H9 (cell line): ENCODE data around the gene EIF2S3B. TPM values are rescaled to one million over a fixed set of nuclear protein-coding genes. Genes with fewer than 3 reads are reported as not detected.

Experiments
- DNase-seq: peaks from one replicate; pipeline ENCODE4 v3.0.0-alpha.2; 2017
- H2AFZ ChIP-seq: one replicate; pipeline ENCODE4 v1.6.1; 2013; ENCODE audit warnings: mild to moderate bottlenecking, low read length, control low read depth, moderate library complexity
- H2AK5ac ChIP-seq: 2 replicates; pipeline ENCODE4 v1.6.1; 2013; ENCODE audit warnings: low read length, control low read depth, mixed read lengths; ENCODE audit not compliant: insufficient read length
- H2BK120ac ChIP-seq: one replicate; pipeline ENCODE4 v1.6.1; 2013; ENCODE audit warnings: low read depth, mild to moderate bottlenecking, low read length, control low read depth, inconsistent platforms; ENCODE audit not compliant: poor library complexity, severe bottlenecking
- H2BK12ac ChIP-seq: 2 replicates; pipeline ENCODE4 v1.6.1; 2013; ENCODE audit warnings: low read length, control low read depth, mixed read lengths, low read depth; ENCODE audit not compliant: insufficient read length
- H2BK15ac ChIP-seq: 2 replicates; pipeline ENCODE4 v1.6.1; 2013; ENCODE audit warnings: low read depth, low read length, control low read depth
- H2BK20ac ChIP-seq: one replicate; pipeline ENCODE4 v1.6.1; 2013; ENCODE audit warnings: low read depth, mild to moderate bottlenecking, low read length, control low read depth, inconsistent platforms; ENCODE audit not compliant: poor library complexity, severe bottlenecking
- H2BK5ac ChIP-seq: 2 replicates; pipeline ENCODE4 v1.6.1; 2013; ENCODE audit warnings: low read length, control low read depth, mixed read lengths; ENCODE audit not compliant: insufficient read length
- H3K14ac ChIP-seq: 2 replicates; pipeline ENCODE4 v1.6.1; 2013; ENCODE audit warnings: low read length, control low read depth; ENCODE audit not compliant: insufficient read depth
- H3K18ac ChIP-seq: 2 replicates; pipeline ENCODE4 v1.6.1; 2013; ENCODE audit warnings: low read depth, mild to moderate bottlenecking, mixed read lengths, low read length, control low read depth; ENCODE audit not compliant: insufficient read length
- H3K23ac ChIP-seq: 2 replicates; pipeline ENCODE4 v1.6.1; 2013; ENCODE audit warnings: low read length, control low read depth, mixed read lengths, low read depth; ENCODE audit not compliant: insufficient read length
- H3K23me2 ChIP-seq: 2 replicates; pipeline ENCODE4 v1.6.1; 2013; ENCODE audit warnings: low read depth, mild to moderate bottlenecking, mixed read lengths, low read length, control low read depth; ENCODE audit not compliant: insufficient read length, poor library complexity, severe bottlenecking
- H3K27ac ChIP-seq: 2 replicates; pipeline ENCODE4 v1.5.1; 2013; ENCODE audit warnings: low read length, control low read depth, mixed read lengths, low read depth; ENCODE audit not compliant: insufficient read length
- H3K27me3 ChIP-seq: 2 replicates; pipeline ENCODE4 v1.6.1; 2013; ENCODE audit warnings: low read length, control low read depth, inconsistent platforms; ENCODE audit not compliant: insufficient read depth
- H3K4ac ChIP-seq: 2 replicates; pipeline ENCODE4 v1.6.1; 2013; ENCODE audit warnings: low read depth, mild to moderate bottlenecking, control low read depth, inconsistent platforms, low read length, moderate library complexity
- H3K4me1 ChIP-seq: 2 replicates; pipeline ENCODE4 v1.6.1; 2013; ENCODE audit warnings: low read length, control low read depth, inconsistent platforms; ENCODE audit not compliant: insufficient read depth
- H3K4me2 ChIP-seq: 2 replicates; pipeline ENCODE4 v1.6.1; 2013; ENCODE audit warnings: low read length, control low read depth, mixed read lengths; ENCODE audit not compliant: insufficient read length, insufficient read depth
- H3K56ac ChIP-seq: 2 replicates; pipeline ENCODE4 v1.6.1; 2013; ENCODE audit warnings: low read depth, mild to moderate bottlenecking, mixed read lengths, low read length, control low read depth; ENCODE audit not compliant: insufficient read length
- H3K79me1 ChIP-seq: 2 replicates; pipeline ENCODE4 v1.6.1; 2013; ENCODE audit warnings: low read depth, mild to moderate bottlenecking, moderate library complexity, low read length, control low read depth, inconsistent platforms; ENCODE audit not compliant: insufficient read depth, poor library complexity, severe bottlenecking
- H3K79me2 ChIP-seq: 2 replicates; pipeline ENCODE4 v1.6.1; 2013; ENCODE audit warnings: low read length, control low read depth, inconsistent platforms; ENCODE audit not compliant: insufficient read depth
- H3K9ac ChIP-seq: 2 replicates; pipeline ENCODE4 v1.6.1; 2013; ENCODE audit warnings: low read length, control low read depth, mixed read lengths; ENCODE audit not compliant: insufficient read length; ENCODE audit errors: extremely low read depth
- H3K9me3 ChIP-seq: one replicate; pipeline ENCODE4 v1.6.1; 2013; ENCODE audit warnings: low read depth, low read length, inconsistent platforms; ENCODE audit not compliant: control insufficient read depth
- H3T11ph ChIP-seq: one replicate; pipeline ENCODE4 v1.6.1; 2013; ENCODE audit warnings: mild to moderate bottlenecking, low read length, control low read depth, inconsistent platforms
- H4K20me1 ChIP-seq: one replicate; pipeline ENCODE4 v1.6.1; 2013; ENCODE audit not compliant: control insufficient read depth, insufficient read length, insufficient read depth
- H4K5ac ChIP-seq: 2 replicates; pipeline ENCODE4 v1.6.1; 2013; ENCODE audit warnings: low read depth, mild to moderate bottlenecking, mixed read lengths, low read length, control low read depth; ENCODE audit not compliant: insufficient read length
- H4K8ac ChIP-seq: replicated peaks from 2 replicates; pipeline ENCODE4 v1.6.1; 2013; ENCODE audit warnings: low read length, control low read depth, mixed read lengths, low read depth; ENCODE audit not compliant: insufficient read length
- H4K91ac ChIP-seq: 2 replicates; pipeline ENCODE4 v1.6.1; 2013; ENCODE audit warnings: low read depth, mild to moderate bottlenecking, moderate library complexity, mixed read lengths, low read length, control low read depth; ENCODE audit not compliant: insufficient read length
- H3K27ac Mint-ChIP-seq, 3 experiments: 2 replicates in 2 of 3; 3 replicates in 1 of 3; pipeline ENCODE4 v1.8.0; 2020 to 2021; ENCODE audit warnings: mixed read lengths in 3 of 3, mild to moderate bottlenecking in 1 of 3, moderate library complexity in 1 of 3
- H3K27me3 Mint-ChIP-seq: 2 replicates; pipeline ENCODE4 v1.8.0; 2021; ENCODE audit warnings: low read depth, mild to moderate bottlenecking, moderate library complexity, mixed read lengths
- H3K36me3 Mint-ChIP-seq, 3 experiments: 2 replicates in 2 of 3; 3 replicates in 1 of 3; pipeline ENCODE4 v1.8.0; 2020 to 2021; ENCODE audit warnings: low read depth in 3 of 3, mixed read lengths in 3 of 3; ENCODE audit not compliant: insufficient read depth in 1 of 3
- H3K4me1 Mint-ChIP-seq, 2 experiments: 2 replicates each; pipeline ENCODE4 v1.8.0; 2020; ENCODE audit warnings: mixed read lengths in 2 of 2
- H3K4me3 Mint-ChIP-seq, 2 experiments: 2 replicates in 1 of 2; 3 replicates in 1 of 2; pipeline ENCODE4 v1.8.0; 2020 to 2021; ENCODE audit warnings: mild to moderate bottlenecking in 2 of 2, mixed read lengths in 2 of 2, moderate library complexity in 1 of 2
- H3K9me3 Mint-ChIP-seq, 2 experiments: 2 replicates in 1 of 2; 3 replicates in 1 of 2; pipeline ENCODE4 v1.8.0; 2020; ENCODE audit warnings: mild to moderate bottlenecking in 2 of 2, mixed read lengths in 2 of 2, moderate library complexity in 1 of 2
- WGBS: extraction: QIAGEN DNeasy Blood & Tissue Kit; methylation state at CpG from one replicate; pipeline ENCODE4 v1.1.7; 2013; ENCODE audit warnings: missing lambda C conversion rate, low lambda C conversion rate, mixed read lengths; ENCODE audit not compliant: insufficient read length; ENCODE audit errors: extremely low coverage; 5-methylcytosine and 5-hydroxymethylcytosine counted together
- total RNA-seq: library from RNA; stranded (reverse); gene quantifications from 2 replicates; pipeline ENCODE4 v1.2.1, GENCODE V29; 2021
- TF ChIP-seq, protein P1 (sequence below): fragments of 200-600 bp; sonication (generic); conservative IDR thresholded peaks from 3 replicates; pipeline ENCODE4 v1.8.0; 2021; ENCODE audit warnings: antibody characterized with exemption, mild to moderate bottlenecking

EIF2S3B gene
- total RNA-seq, 1 experiment from 2014 or later: 2.1 TPM

DNA sequence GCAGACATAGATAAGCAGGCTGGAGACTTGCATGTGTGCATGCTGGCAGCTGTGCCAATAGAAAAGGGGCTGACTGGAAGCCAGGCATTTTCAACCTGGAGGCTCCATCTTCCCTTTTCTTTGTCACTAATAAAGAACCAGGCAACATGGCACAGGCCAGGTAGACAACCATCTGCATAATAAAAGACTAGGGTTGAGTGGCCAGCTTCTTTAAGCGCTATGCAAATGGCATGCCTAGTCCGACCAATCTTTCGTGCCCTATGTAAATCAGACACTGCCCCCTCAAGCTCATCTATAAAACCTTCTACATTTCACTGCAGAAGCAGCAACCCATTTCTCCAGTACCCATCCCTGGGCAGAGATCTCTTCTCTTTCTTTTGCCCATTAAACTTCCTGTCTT is 47.9 kb upstream of the EIF2S3B start:
- H3K23me2 ChIP-seq: no peaks in the 10 kb centered on the region
- H2BK15ac ChIP-seq: no peak overlapping the region
- Mint-ChIP-seq H3K27me3 (no peaks in the 10 kb centered on the region), H3K36me3 (peaks cover 4 to 32% (median 10%) of the 10 kb centered on the region in 3 experiments; a peak in 6 of 7 replicates), H3K4me3 (no peak overlapping the region), H3K27ac (peak overlapping the region in 2 of 3 experiments; percentile 16 to 37; a peak in 2 of 7 replicates), H3K4me1 (peaks cover 13 to 16% of the 10 kb centered on the region in 2 experiments), H3K9me3 (peaks cover 25 to 31% of the 10 kb centered on the region in 2 experiments)
- H2BK5ac ChIP-seq: no peak overlapping the region
- no peak overlapping the region for H4K5ac ChIP-seq
- no peak overlapping the region for H3K56ac ChIP-seq
- TF ChIP-seq, protein P1, sequence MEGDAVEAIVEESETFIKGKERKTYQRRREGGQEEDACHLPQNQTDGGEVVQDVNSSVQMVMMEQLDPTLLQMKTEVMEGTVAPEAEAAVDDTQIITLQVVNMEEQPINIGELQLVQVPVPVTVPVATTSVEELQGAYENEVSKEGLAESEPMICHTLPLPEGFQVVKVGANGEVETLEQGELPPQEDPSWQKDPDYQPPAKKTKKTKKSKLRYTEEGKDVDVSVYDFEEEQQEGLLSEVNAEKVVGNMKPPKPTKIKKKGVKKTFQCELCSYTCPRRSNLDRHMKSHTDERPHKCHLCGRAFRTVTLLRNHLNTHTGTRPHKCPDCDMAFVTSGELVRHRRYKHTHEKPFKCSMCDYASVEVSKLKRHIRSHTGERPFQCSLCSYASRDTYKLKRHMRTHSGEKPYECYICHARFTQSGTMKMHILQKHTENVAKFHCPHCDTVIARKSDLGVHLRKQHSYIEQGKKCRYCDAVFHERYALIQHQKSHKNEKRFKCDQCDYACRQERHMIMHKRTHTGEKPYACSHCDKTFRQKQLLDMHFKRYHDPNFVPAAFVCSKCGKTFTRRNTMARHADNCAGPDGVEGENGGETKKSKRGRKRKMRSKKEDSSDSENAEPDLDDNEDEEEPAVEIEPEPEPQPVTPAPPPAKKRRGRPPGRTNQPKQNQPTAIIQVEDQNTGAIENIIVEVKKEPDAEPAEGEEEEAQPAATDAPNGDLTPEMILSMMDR: no peak
- no peak overlapping the region for H2BK12ac ChIP-seq
- H3K9ac ChIP-seq: no peak overlapping the region
- no peak overlapping the region for H2BK20ac ChIP-seq
- H3K9me3 ChIP-seq: no peaks in the 10 kb centered on the region
- no peak overlapping the region for H3K18ac ChIP-seq
- no peaks in the 10 kb centered on the region for H3K79me2 ChIP-seq
- H3K23ac ChIP-seq: no peak overlapping the region
- peak; percentile 82 for DNase-seq
- H4K20me1 ChIP-seq: no peaks in the 10 kb centered on the region
- no peak overlapping the region for H4K91ac ChIP-seq
- H3K27ac ChIP-seq: no peak overlapping the region
- H2BK120ac ChIP-seq: no peak overlapping the region
- peak overlapping the region; percentile 45 for H2AFZ ChIP-seq
- no peaks in the 10 kb centered on the region for H3K79me1 ChIP-seq
- no peak overlapping the region for H3K4ac ChIP-seq
- peak overlapping the region; percentile 32 for H3K4me2 ChIP-seq
- H3K14ac ChIP-seq: no peak overlapping the region
- WGBS: no CpG with 5 or more reads among the region's 3 CpGs
- no peak overlapping the region for H4K8ac ChIP-seq
- H3K27me3 ChIP-seq: no peaks in the 10 kb centered on the region
- no peak overlapping the region for H2AK5ac ChIP-seq
- no peak overlapping the region for H3T11ph ChIP-seq
- H3K4me1 ChIP-seq: peaks cover 2% of the 10 kb centered on the region; the same call in 1 of the 2 replicates
